ENCODE data around the gene TCTN1.

DNA sequence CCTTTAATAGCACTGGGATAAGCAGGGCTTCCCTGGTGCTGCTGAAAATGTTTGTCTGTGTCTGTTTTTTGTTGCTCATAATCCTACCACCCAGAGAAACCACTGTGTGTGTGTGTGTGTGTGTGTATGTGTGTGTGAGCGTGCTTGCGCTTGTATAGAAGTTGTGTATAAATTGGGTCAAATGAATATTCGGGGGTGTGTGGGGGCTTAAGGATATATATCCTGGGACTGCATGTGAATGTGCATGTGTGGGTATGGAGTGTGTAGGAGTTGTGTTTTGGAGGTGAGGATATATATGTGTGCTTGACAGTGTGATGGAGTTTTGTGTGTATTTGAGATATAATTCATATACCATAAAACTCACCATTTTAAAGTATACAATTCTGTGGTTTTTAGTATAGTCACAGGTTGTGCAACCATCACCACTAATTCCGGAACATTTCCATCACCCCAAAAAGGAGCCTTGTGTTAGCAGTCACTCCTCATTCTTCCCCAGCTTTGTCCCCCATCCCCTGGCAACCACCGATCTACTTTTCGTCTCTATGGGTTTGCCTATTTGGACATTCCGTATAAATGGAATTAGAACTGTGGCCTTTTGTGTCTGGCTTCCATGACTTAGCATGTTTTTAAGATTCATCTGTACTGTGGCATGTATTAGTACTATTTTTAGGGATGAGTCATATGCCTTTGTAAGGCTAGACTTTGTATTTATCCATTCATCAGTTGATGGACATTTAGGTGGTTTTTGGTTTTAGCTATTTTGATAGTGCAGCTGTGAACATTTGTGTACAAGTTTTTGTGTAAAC lies 25.6 kb downstream of the TCTN1 start:
- TF ChIP-seq CTCF (IDR thresholded peaks at IDR 0.05), result no peak
- no peak for TF ChIP-seq POLR2A (IDR thresholded peaks at IDR 0.05)

All from thyroid gland (tissue), 4 donors.